Erythroblast (primary cell): ENCODE measurements around the gene RERE.

Source experiments
- GATA1 ChIP-seq: IDR thresholded peaks from 2 replicates; pipeline ENCODE4 v1.6.1; 2011; ENCODE audit warnings: low read depth, mild to moderate bottlenecking, control low read depth, low read length, moderate library complexity
- POLR2A ChIP-seq: IDR thresholded peaks from 2 replicates; pipeline ENCODE4 v1.6.1; 2011; ENCODE audit warnings: mild to moderate bottlenecking, low read length

GRCh38 chr1:8663915-8664329, 153.5 kb downstream of the RERE start:
- TF ChIP-seq POLR2A (no peak), GATA1 (no peak)
